ENCODE data around the gene EPHB1.

GRCh38 chr3:135197856-135198255 is 402.8 kb downstream of the EPHB1 start:
- TF ChIP-seq CTCF (IDR thresholded peaks at IDR 0.05) (no peak), TCF7 (CRISPR knock-in tag; IDR thresholded peaks at IDR 0.05; ENCODE audit: low read depth) (no peak), ZNF281 (CRISPR knock-in tag; IDR thresholded peaks at IDR 0.05) (no peak)
